GM12801 (cell line): ENCODE results near the gene MYH14.

Experiments used
- TF ChIP-seq, protein P1 (sequence below): IDR thresholded peaks from one replicate; pipeline ENCODE4 v1.5.1; 2011; ENCODE audit warnings: control low read depth; ENCODE audit not compliant: insufficient read length; ENCODE audit errors: extremely low read depth

The MYH14 gene

DNA sequence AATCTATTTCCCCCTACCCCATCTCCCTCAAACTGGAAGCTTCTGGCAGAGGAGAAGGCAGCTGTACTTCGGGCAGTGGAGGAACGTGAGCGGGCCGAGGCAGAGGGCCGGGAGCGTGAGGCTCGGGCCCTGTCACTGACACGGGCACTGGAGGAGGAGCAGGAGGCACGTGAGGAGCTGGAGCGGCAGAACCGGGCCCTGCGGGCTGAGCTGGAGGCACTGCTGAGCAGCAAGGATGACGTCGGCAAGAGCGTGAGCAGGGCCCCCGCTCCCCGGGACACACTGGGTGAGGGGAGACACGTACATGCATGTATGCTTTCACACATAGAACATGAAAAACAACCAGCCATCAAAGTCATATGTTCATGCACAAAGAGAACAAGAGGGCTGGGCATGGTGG, 83.0 kb downstream of the MYH14 start:
- TF ChIP-seq, protein P1, sequence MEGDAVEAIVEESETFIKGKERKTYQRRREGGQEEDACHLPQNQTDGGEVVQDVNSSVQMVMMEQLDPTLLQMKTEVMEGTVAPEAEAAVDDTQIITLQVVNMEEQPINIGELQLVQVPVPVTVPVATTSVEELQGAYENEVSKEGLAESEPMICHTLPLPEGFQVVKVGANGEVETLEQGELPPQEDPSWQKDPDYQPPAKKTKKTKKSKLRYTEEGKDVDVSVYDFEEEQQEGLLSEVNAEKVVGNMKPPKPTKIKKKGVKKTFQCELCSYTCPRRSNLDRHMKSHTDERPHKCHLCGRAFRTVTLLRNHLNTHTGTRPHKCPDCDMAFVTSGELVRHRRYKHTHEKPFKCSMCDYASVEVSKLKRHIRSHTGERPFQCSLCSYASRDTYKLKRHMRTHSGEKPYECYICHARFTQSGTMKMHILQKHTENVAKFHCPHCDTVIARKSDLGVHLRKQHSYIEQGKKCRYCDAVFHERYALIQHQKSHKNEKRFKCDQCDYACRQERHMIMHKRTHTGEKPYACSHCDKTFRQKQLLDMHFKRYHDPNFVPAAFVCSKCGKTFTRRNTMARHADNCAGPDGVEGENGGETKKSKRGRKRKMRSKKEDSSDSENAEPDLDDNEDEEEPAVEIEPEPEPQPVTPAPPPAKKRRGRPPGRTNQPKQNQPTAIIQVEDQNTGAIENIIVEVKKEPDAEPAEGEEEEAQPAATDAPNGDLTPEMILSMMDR = no peak

DNA sequence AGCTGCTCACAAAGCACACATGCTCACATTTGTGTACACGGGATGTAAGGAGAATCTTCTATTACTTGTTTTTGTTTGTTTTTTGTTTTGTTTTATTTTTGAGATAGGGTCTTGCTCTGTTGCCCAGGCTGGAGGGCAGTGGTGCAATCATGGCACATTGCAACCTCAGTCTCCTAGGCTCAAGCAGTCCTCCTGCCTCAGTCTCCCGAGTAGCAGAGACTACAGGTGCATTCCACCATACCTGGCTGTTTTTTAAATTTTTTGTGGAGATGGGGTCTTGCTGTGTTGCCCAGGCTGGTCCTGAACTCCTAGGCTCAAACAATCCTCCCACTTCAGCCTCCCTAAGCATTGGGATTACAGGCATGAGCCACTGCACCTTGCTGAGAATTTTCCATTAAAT, 83.9 kb downstream of the MYH14 start:
- TF ChIP-seq, protein P1 = no peak

DNA sequence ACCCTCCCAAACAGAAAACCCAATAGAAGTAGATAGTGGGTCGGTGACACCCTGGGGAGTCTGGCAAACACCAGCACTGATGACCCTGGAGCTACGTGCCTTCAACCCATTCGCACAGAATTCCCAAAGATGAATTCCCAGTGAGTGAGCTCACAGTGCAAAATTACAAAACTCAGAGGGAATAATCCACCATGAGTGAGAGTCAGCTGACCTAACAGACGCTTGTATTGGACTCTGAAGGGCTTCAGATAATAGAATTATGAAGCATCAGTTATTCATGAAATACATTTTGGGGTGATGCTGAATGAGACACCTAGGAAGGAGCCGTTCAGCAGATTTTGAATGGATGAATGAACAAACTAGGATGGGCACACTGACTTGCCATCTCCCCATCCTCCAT, 85.5 kb downstream of the MYH14 start:
- TF ChIP-seq, protein P1 = no peak

DNA sequence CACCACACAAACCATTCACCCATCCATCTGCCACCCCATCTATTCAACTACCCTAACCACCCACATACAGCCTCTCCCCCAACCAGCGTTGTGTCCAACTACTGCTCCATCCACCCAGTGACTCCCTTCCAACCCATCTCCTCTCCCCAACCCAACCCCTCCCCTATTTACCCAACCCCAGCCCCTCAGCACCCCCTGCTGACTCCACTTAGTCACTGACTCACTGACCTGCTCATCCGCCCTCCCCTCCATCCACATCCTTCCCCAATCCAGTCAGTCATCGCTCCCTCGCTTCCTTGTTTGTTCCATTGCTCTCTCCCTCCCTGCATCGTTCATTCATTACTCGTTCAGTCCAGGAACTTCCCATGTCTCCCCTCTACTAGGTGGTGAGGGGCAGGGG, 86.6 kb downstream of the MYH14 start:
- TF ChIP-seq, protein P1 = no peak

DNA sequence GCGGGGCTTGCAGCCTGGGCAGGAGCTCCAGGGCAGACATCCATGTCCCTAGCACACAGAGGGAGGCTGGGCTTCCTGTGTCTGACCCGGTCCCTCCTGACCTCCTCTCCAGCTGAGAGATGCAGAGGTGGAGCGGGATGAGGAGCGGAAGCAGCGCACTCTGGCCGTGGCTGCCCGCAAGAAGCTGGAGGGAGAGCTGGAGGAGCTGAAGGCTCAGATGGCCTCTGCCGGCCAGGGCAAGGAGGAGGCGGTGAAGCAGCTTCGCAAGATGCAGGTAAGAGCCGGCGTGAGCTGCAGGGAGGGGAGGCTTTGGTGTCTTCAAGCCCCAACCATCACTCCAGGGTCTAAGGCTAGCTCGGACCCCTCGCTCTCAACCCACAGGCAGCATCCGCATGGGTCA, 87.4 kb downstream of the MYH14 start:
- TF ChIP-seq, protein P1 = no peak

DNA sequence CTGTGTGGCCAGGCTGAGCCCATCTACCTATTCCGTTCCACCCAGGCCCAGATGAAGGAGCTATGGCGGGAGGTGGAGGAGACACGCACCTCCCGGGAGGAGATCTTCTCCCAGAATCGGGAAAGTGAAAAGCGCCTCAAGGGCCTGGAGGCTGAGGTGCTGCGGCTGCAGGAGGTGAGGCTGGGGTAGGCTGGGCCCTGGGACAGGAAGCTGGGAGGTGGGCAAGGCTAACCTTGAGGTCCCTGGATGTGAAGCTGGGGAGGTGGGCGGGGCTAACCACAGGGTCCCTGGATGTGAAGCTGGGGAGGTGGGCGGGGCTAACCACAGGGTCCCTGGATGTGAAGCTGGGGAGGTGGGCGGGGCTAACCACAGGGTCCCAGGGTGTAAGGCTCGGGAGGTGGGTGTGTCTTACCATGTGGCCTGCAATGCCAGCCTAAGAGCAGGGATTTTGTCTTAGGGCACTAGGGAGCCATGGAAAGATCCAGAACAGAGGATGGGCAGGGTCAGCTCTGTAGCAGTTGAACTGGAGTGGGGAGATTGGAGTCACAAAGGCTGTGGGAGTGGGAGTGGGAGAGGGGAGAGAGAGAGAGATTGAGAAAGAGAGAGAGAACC, 88.9 kb downstream of the MYH14 start:
- TF ChIP-seq, protein P1 = no peak

DNA sequence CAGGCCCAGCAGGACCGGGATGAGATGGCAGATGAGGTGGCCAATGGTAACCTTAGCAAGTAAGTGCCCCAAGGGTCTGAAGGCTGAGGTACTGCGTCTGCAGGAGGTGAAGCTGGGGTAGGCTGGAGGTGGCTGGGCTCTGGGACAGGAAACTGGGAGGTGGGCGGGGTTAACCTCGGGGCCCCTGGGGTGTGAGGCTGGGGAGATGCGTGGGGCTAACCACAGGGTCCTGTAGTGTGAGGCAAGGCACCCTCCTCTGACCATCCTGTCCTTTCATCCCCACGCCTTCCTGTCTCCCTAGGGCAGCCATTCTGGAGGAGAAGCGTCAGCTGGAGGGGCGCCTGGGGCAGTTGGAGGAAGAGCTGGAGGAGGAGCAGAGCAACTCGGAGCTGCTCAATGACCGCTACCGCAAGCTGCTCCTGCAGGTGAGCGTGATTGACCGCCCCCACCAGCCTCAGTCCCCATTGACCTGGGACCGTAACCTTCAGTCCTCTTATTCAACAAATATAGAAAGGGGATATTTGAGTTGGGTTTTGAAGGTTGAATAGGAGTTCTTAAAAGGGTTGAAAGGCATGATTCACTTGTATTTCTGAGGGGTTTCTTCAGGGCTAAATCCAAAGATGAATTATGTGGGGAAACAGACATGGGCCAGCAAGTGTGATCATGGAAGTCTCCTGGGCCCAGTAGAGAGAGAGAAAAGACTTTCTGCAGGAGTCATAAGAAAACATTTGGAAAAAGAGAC, 90.0 kb downstream of the MYH14 start:
- TF ChIP-seq, protein P1 = no peak
